IPS-18c (cell line): ENCODE results near the gene MAP3K7CL.

Experiments used
- H3K4me3 ChIP-seq: 2 replicates; pipeline ENCODE4 v1.7.0; 2013; ENCODE audit warnings: low read depth, mild to moderate bottlenecking, low read length, moderate library complexity; ENCODE audit not compliant: insufficient read depth
- H3K9me3 ChIP-seq: one replicate; pipeline ENCODE4 v1.6.1; 2013; ENCODE audit warnings: mild to moderate bottlenecking, low read length, moderate library complexity; ENCODE audit not compliant: control insufficient read depth, insufficient read depth

MAP3K7CL gene

GRCh38 chr21:29181799-29182470 lies 51.5 kb downstream of the MAP3K7CL start:
- no peak overlapping the region for H3K4me3 ChIP-seq

GRCh38 chr21:29182691-29183092 lies 52.2 kb downstream of the MAP3K7CL start:
- Histone ChIP-seq H3K4me3 (no peak overlapping the region), H3K9me3 (no peaks in the 10 kb centered on the region)

More at GRCh38 chr21:29181799-29182470, 51.5 kb downstream of the MAP3K7CL start:
- H3K9me3 ChIP-seq = no peaks in the 10 kb centered on the region

GRCh38 chr21:29184037-29184436 lies 53.6 kb downstream of the MAP3K7CL start:
- Histone ChIP-seq H3K9me3 (no peaks in the 10 kb centered on the region), H3K4me3 (no peak overlapping the region)

- no peaks in the 10 kb centered on the region for H3K9me3 ChIP-seq
- H3K4me3 ChIP-seq = no peak overlapping the region
Observed at GRCh38 chr21:29185172-29185571, 54.7 kb downstream of the MAP3K7CL start.

GRCh38 chr21:29185633-29186032 lies 55.2 kb downstream of the MAP3K7CL start:
- Histone ChIP-seq H3K9me3 (no peaks in the 10 kb centered on the region), H3K4me3 (no peak overlapping the region)

GRCh38 chr21:29186246-29186645 lies 55.8 kb downstream of the MAP3K7CL start:
- Histone ChIP-seq H3K9me3 (no peaks in the 10 kb centered on the region), H3K4me3 (no peak overlapping the region)

- Histone ChIP-seq H3K4me3 (no peak overlapping the region), H3K9me3 (no peaks in the 10 kb centered on the region)
Observed at GRCh38 chr21:29187944-29188343, 57.5 kb downstream of the MAP3K7CL start.

- H3K9me3 ChIP-seq = no peaks in the 10 kb centered on the region
- H3K4me3 ChIP-seq = no peak overlapping the region
Observed at GRCh38 chr21:29189353-29189752, 58.9 kb downstream of the MAP3K7CL start.

GRCh38 chr21:29190923-29191331 lies 60.5 kb downstream of the MAP3K7CL start:
- Histone ChIP-seq H3K4me3 (no peak overlapping the region), H3K9me3 (no peaks in the 10 kb centered on the region)

GRCh38 chr21:29193072-29193471 lies 62.6 kb downstream of the MAP3K7CL start:
- Histone ChIP-seq H3K9me3 (no peaks in the 10 kb centered on the region), H3K4me3 (no peak overlapping the region)

GRCh38 chr21:29193901-29194300 lies 63.5 kb downstream of the MAP3K7CL start:
- no peak overlapping the region for H3K4me3 ChIP-seq
- H3K9me3 ChIP-seq = no peaks in the 10 kb centered on the region

GRCh38 chr21:29194342-29194741 lies 63.9 kb downstream of the MAP3K7CL start:
- H3K9me3 ChIP-seq = no peaks in the 10 kb centered on the region
- H3K4me3 ChIP-seq = no peak overlapping the region

GRCh38 chr21:29194847-29195246 lies 64.4 kb downstream of the MAP3K7CL start:
- Histone ChIP-seq H3K9me3 (no peaks in the 10 kb centered on the region), H3K4me3 (no peak overlapping the region)

- Histone ChIP-seq H3K9me3 (no peaks in the 10 kb centered on the region), H3K4me3 (no peak overlapping the region)
Observed at GRCh38 chr21:29195981-29196669, 65.7 kb downstream of the MAP3K7CL start.

GRCh38 chr21:29196670-29197191 lies 66.3 kb downstream of the MAP3K7CL start:
- H3K9me3 ChIP-seq = no peaks in the 10 kb centered on the region
- no peak overlapping the region for H3K4me3 ChIP-seq

GRCh38 chr21:29201186-29201585 lies 70.7 kb downstream of the MAP3K7CL start:
- no peak overlapping the region for H3K4me3 ChIP-seq
- H3K9me3 ChIP-seq = no peaks in the 10 kb centered on the region

GRCh38 chr21:29205009-29205408 lies 74.6 kb downstream of the MAP3K7CL start:
- Histone ChIP-seq H3K4me3 (no peak overlapping the region), H3K9me3 (no peaks in the 10 kb centered on the region)

- H3K9me3 ChIP-seq = no peaks in the 10 kb centered on the region
- no peak overlapping the region for H3K4me3 ChIP-seq
Observed at GRCh38 chr21:29205988-29206387, 75.5 kb downstream of the MAP3K7CL start.
